Fibroblast of mammary gland (primary cell): ENCODE data around the gene USP26.
"Not testable (repeated sequence)": the region's sequence is repeated elsewhere in the genome, so short reads cannot be mapped to it uniquely, and the experiment has no call there.

ENCODE experiments used
- DNase-seq: peaks from one replicate; pipeline ENCODE4 v3.0.0-alpha.2; 2010; ENCODE audit warnings: low read depth
- H3K4me3 ChIP-seq: 2 replicates; pipeline ENCODE4 v1.5.1; 2011; ENCODE audit warnings: low read depth, mild to moderate bottlenecking, low read length, moderate library complexity; ENCODE audit not compliant: control insufficient read depth
- TF ChIP-seq, protein P1 (sequence below): conservative IDR thresholded peaks from 2 replicates; pipeline ENCODE4 v1.5.1; 2011; ENCODE audit warnings: low read depth, low read length, inconsistent platforms; ENCODE audit not compliant: control insufficient read depth, insufficient read depth

The USP26 gene

DNA sequence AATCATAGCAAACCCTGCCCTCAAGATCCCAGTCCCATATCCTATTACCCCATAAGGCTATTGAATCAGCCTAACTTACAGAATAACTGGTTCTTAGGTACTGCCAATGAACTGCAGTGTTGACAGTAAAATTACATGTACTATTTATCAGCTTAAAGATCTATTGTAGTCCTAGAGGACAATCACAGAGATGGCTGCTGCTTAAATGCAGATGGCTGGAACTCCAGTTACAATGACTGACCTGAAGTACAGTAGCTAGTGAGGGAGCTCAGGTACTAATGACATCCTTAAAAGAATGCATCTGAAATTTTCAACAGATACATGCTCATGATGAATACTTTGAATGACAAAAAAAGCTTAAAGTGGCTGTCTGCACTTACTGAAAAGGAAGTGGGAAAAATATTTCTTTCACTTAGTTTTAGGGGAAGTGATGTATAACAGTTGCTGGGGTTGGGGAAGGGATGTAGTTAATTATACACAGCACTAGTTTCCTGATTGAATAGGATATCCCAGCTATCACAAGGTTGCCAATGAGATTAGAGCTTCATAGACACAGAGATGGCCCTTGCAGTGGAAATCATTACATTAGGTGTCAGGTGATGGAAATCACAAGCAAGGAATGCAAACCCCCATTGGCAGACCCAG lies 42.0 kb downstream of the USP26 start:
- DNase-seq: no peak
- TF ChIP-seq, protein P1, sequence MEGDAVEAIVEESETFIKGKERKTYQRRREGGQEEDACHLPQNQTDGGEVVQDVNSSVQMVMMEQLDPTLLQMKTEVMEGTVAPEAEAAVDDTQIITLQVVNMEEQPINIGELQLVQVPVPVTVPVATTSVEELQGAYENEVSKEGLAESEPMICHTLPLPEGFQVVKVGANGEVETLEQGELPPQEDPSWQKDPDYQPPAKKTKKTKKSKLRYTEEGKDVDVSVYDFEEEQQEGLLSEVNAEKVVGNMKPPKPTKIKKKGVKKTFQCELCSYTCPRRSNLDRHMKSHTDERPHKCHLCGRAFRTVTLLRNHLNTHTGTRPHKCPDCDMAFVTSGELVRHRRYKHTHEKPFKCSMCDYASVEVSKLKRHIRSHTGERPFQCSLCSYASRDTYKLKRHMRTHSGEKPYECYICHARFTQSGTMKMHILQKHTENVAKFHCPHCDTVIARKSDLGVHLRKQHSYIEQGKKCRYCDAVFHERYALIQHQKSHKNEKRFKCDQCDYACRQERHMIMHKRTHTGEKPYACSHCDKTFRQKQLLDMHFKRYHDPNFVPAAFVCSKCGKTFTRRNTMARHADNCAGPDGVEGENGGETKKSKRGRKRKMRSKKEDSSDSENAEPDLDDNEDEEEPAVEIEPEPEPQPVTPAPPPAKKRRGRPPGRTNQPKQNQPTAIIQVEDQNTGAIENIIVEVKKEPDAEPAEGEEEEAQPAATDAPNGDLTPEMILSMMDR: no peak
- H3K4me3 ChIP-seq: no peak overlapping the region

DNA sequence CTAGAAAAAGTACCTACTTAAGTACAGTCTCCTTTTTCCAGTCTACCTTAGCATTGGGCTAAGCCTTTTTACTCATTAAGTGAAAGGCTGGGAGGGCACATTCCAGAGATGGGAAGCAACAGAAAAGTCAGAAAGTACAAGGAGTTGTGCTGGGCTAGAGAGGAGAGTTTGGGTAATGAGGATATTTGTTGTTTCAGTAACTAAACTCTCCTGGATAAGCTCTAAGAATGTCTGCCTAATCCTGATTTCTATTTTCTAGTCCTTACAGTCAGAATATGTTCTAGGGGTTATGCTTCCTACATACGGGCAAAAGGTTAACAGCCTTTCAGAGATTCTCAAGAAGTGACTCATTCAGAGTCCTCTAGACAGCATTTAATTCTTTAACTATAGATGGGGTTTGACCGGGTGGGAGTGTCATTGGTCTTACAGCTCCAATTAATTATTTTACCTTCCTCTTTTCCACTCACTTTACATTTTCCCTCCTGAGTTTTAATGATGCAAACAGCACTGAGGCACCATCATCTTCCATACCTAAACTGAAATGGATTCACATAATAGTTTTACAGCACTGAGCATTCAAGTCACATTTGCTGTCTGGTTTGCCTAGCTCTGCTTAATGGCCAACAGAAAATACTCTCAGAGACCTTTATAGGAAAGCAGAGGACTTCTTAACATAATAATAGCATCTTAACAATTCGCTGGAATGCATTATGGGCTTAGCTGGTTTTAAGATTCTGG lies 42.9 kb downstream of the USP26 start:
- no peak overlapping the region for H3K4me3 ChIP-seq
- DNase-seq: peak; percentile 1
- TF ChIP-seq, protein P1: no peak

DNA sequence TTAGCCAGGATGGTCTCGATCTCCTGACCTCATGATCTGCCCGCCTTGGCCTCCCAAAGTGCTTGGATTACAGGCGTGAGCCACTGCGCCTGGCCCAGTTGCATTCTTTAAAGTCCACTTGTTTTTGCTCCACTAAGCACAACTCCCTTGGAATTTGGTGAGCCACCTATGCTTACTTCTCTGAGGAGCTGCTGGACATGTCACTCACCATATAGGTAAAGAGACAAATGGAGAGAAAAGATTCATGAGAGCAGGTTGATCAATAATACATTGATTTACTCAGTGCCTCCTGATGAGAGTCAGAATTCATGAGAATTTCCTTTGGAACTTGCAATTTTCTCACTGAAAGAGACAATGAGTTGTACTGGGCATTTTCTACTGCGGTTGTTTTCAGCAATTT lies 48.2 kb downstream of the USP26 start:
- DNase-seq: no peak
- TF ChIP-seq, protein P1: no peak
- H3K4me3 ChIP-seq: no peak overlapping the region

DNA sequence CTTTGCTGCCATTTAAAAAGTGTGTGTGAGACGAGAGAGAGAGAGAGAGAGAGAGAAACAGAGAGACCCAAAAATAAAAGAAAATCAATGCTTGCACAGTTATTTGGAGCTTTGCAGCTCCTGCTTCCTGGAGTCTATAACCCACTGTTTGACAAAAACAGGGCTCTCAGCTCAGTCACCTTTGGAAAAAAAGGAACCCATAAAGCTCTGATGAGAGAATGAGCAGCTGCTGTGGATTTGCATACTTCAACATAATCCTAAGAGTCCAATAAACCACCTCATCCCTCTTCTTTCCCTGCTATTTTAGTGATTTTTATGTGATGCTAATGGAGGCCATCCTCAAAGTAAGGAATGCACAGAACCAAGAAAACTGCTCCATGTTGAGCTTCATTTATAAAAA lies 50.3 kb downstream of the USP26 start:
- H3K4me3 ChIP-seq: no peak overlapping the region
- TF ChIP-seq, protein P1: no peak
- DNase-seq: no peak

DNA sequence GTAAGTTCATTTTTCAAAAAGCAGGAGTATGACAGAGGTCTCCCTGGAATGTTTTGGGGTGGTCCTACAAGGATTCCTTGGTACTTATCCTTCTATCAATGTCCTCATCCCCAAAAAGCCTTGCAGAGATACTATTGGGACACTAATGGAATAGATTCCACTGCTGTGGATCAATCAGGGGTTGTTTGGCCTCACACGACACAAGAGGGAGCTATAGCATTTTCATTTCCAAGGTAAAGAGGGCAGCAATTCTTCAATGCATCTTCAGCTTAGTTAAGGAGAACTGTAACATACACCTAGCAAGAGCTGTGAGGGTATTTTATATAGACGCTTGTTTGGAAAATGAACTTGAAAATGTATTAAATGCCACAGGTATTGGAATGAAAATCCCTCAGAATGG lies 50.9 kb downstream of the USP26 start:
- TF ChIP-seq, protein P1: peak; percentile 18
- DNase-seq: peak; percentile 12
- no peak overlapping the region for H3K4me3 ChIP-seq

DNA sequence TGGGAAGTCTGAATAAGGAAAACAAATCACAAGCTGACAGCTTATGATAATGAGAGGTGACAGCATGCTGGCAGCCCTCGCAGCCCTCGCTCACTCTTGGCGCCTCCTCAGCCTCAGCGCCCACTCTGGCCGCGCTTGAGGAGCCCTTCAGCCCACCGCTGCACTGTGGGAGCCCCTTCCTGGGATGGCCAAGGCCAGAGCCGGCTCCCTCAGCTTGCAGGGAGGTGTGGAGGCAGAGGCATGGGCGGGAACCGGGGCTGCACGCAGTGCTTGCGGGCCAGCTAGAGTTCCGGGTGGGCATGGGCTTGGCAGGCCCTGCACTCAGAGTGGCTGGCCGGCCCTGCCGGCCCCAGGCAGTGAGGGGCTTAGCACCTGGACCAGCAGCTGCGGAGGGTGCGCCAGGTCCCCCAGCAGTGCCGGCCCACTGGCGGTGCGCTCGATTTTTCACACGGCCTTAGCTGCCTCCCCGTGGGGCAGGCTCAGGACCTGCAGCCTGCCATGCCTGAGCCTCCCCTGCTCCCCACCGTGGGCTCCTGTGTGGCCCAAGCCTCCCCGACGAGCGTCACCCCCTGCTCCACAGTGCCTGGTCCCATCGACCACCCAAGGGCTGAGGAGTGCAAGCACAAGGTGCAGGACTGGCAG lies 52.6 kb downstream of the USP26 start:
- not testable (repeated sequence) for H3K4me3 ChIP-seq, DNase-seq

DNA sequence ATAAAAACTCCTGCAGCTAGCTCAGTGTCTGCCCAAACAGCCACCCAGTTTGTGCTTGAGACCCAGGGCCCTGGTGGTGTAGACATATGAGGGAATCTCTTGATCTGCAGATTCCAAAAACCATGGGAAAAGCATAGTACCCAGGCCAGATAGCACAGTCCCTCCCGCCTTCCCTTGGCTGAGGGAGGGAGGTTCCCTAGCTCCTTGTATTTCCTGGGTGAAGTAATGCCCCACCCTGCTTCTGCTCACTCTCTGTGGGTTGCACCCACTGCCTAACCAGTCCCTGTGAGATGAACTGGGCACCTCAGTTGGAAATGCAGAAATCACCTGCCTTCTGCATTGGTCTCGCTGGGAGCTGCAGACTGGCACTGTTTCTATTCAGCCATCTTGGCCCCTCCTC lies 54.6 kb downstream of the USP26 start:
- DNase-seq: no peak
- no peak overlapping the region for H3K4me3 ChIP-seq
- TF ChIP-seq, protein P1: no peak
